SK-N-SH (cell line): Measurements from ENCODE around the gene MICU2. TPM values are rescaled to one million over a fixed set of nuclear protein-coding genes. Genes with fewer than 3 reads are reported as not detected.

Experiments used
- CTCF ChIA-PET: fragments of 300-600, 350-600 bp; formaldehyde crosslinking; extraction: SDS; loops from one replicate; lab custom pipeline; 2021; lab: Yijun Ruan, JAX
- POLR2A ChIA-PET: fragments of 350-600 bp; sonication (Branson Sonifier 250); formaldehyde crosslinking; extraction: SDS; loops from one replicate; lab custom pipeline; 2020; ENCODE audit warnings: antibody characterized with exemption, inconsistent platforms; lab: Yijun Ruan, JAX
- DNase-seq: peaks from one replicate; pipeline ENCODE4 v3.0.0; 2012
- H2AFZ ChIP-seq: fragments of 200-600 bp; sonication (generic); 2 replicates; pipeline ENCODE4 v1.8.1; 2016; ENCODE audit warnings: antibody characterized with exemption, mild to moderate bottlenecking, low read depth
- H3F3A ChIP-seq: fragments of 200-600 bp; sonication (generic); replicated peaks from 2 replicates; pipeline ENCODE3; 2016; ENCODE audit warnings: antibody characterized with exemption, mild to moderate bottlenecking; ENCODE audit not compliant: insufficient read depth
- H3K27ac ChIP-seq, 2 experiments: fragments of 200-500 bp in 1 of 2; fragments of 200-600 bp in 1 of 2; sonication (Bioruptor generic) in 1 of 2; sonication (generic), shearing (Covaris generic) in 1 of 2; 2 replicates each; pipeline versions ENCODE4 v1.5.1 to v1.6.1; 2014 to 2016; ENCODE audit warnings: low read depth in 2 of 2, inconsistent platforms in 1 of 2, low read length in 1 of 2, mild to moderate bottlenecking in 1 of 2, mixed read lengths in 1 of 2
- H3K27me3 ChIP-seq: fragments of 200-600 bp; sonication (generic), shearing (Covaris generic); 2 replicates; pipeline ENCODE4 v1.6.1; 2016; ENCODE audit warnings: mixed run types; ENCODE audit not compliant: insufficient read depth
- H3K36me3 ChIP-seq, 2 experiments: fragments of 200-500 bp in 1 of 2; fragments of 200-600 bp in 1 of 2; sonication (Bioruptor generic) in 1 of 2; sonication (generic) in 1 of 2; replicated peaks in 1 of 2; 2 replicates each; pipeline versions ENCODE3 to v1.5.1; 2014 to 2016; ENCODE audit warnings: low read length in 1 of 2, mild to moderate bottlenecking in 1 of 2; ENCODE audit not compliant: insufficient read depth in 2 of 2, control insufficient read depth in 1 of 2
- H3K4me1 ChIP-seq, 2 experiments: fragments of 200-500 bp in 1 of 2; fragments of 200-600 bp in 1 of 2; sonication (Bioruptor generic) in 1 of 2; sonication (generic), shearing (Covaris generic) in 1 of 2; 2 replicates each; pipeline versions ENCODE4 v1.5.1 to v1.6.1; 2014 to 2016; ENCODE audit warnings: low read depth in 1 of 2, low read length in 1 of 2, mixed run types in 1 of 2; ENCODE audit not compliant: insufficient read depth in 2 of 2, control insufficient read depth in 1 of 2
- H3K4me2 ChIP-seq: fragments of 200-600 bp; sonication (generic), shearing (Covaris generic); 2 replicates; pipeline ENCODE4 v1.6.1; 2017; ENCODE audit warnings: mixed run types
- H3K4me3 ChIP-seq, 2 experiments: fragments of 200-500 bp in 1 of 2; fragments of 200-600 bp in 1 of 2; sonication (Bioruptor generic) in 1 of 2; sonication (generic), shearing (Covaris generic) in 1 of 2; 2 replicates each; pipeline versions ENCODE4 v1.5.1 to v1.8.1; 2014 to 2016; ENCODE audit warnings: low read depth in 2 of 2, inconsistent platforms in 1 of 2, low read length in 1 of 2, mild to moderate bottlenecking in 1 of 2, mixed read lengths in 1 of 2, moderate library complexity in 1 of 2
- H3K79me2 ChIP-seq: fragments of 200-600 bp; sonication (generic); 2 replicates; pipeline ENCODE4 v1.8.1; 2017; ENCODE audit warnings: mild to moderate bottlenecking; ENCODE audit not compliant: insufficient read depth
- H3K9ac ChIP-seq: fragments of 200-600 bp; sonication (generic); 2 replicates; pipeline ENCODE4 v1.6.1; 2017; ENCODE audit warnings: mixed run types
- H3K9me2 ChIP-seq: fragments of 200-600 bp; sonication (generic); 2 replicates; pipeline ENCODE4 v1.6.1; 2017; ENCODE audit warnings: mixed run types
- H3K9me3 ChIP-seq: fragments of 200-600 bp; sonication (generic); 2 replicates; pipeline ENCODE4 v1.6.1; 2017; ENCODE audit warnings: mixed run types, mild to moderate bottlenecking, moderate library complexity
- H4K20me1 ChIP-seq: fragments of 200-600 bp; sonication (generic); 2 replicates; pipeline ENCODE4 v1.6.1; 2017; ENCODE audit warnings: mild to moderate bottlenecking, mixed run types; ENCODE audit not compliant: insufficient read depth
- CTCF ChIP-seq: fragments of 200-600 bp; sonication (generic); IDR thresholded peaks from 2 replicates; pipeline ENCODE4 v1.6.1; 2017; ENCODE audit warnings: antibody characterized with exemption, mild to moderate bottlenecking, moderate library complexity
- EP300 ChIP-seq, 2 experiments: IDR thresholded peaks; 2 replicates each; pipeline versions ENCODE4 v1.4.0 to v1.6.1; 2012; ENCODE audit warnings: borderline replicate concordance in 1 of 2, low read depth in 1 of 2, low read length in 1 of 2
- FOSL2 ChIP-seq: IDR thresholded peaks from 2 replicates; pipeline ENCODE4 v1.4.0; 2012; ENCODE audit warnings: low read depth, mild to moderate bottlenecking, moderate library complexity, borderline replicate concordance
- FOXJ3 ChIP-seq: sonication (generic); formaldehyde crosslinking; IDR thresholded peaks from 2 replicates; pipeline ENCODE4 v1.5.1; 2020; ENCODE audit warnings: mild to moderate bottlenecking, missing genetic modification reagents
- FOXM1 ChIP-seq: IDR thresholded peaks from 2 replicates; pipeline ENCODE4 v1.4.0; 2012; ENCODE audit warnings: low read depth, mild to moderate bottlenecking
- GABPA ChIP-seq: IDR thresholded peaks from 2 replicates; pipeline ENCODE4 v1.4.0; 2012; ENCODE audit warnings: low read depth, mild to moderate bottlenecking
- IRF3 ChIP-seq: fragments of 150-350 bp; IDR thresholded peaks from 2 replicates; pipeline ENCODE4 v1.6.1; 2016; ENCODE audit warnings: mild to moderate bottlenecking, low read depth, low read length
- JUND ChIP-seq: IDR thresholded peaks from 2 replicates; pipeline ENCODE4 v1.4.0; 2012
- MEF2A ChIP-seq: IDR thresholded peaks from 2 replicates; pipeline ENCODE4 v1.4.0; 2012; ENCODE audit warnings: low read depth, borderline replicate concordance
- RAD21 ChIP-seq: IDR thresholded peaks from 2 replicates; pipeline ENCODE4 v1.6.1; 2012; ENCODE audit warnings: mild to moderate bottlenecking, low read length
- SMC3 ChIP-seq: IDR thresholded peaks from 2 replicates; pipeline ENCODE4 v1.6.1; 2012; ENCODE audit warnings: low read depth, low read length, improper control_type of control experiment
- TEAD4 ChIP-seq: IDR thresholded peaks from 2 replicates; pipeline ENCODE4 v1.4.0; 2012; ENCODE audit warnings: mild to moderate bottlenecking, borderline replicate concordance; ENCODE audit not compliant: insufficient read depth
- WGBS: methylation state at CpG from one replicate; pipeline ENCODE4 v1.1.6; 2017; ENCODE audit warnings: low lambda C conversion rate; 5-methylcytosine and 5-hydroxymethylcytosine counted together
- polyA plus RNA-seq, 3 experiments: library from polyadenylated mRNA; depleted of rRNA; stranded (reverse); fragments of >200 nt; gene quantifications; 2 replicates each; pipeline ENCODE4 v1.2.3, GENCODE V29; 2012

Gene MICU2
- polyA plus RNA-seq, 1 of the 3 experiments (the other 2 are of a cell fraction): 46.4 TPM

- TF ChIP-seq EP300 (IDR thresholded peaks at IDR 0.05; ENCODE audit: borderline replicate concordance in 1 of 2, low read depth in 1 of 2, low read length in 1 of 2) (no peak), TEAD4 (no peak), JUND (no peak), CTCF (no peak), FOSL2 (no peak), RAD21 (no peak), MEF2A (no peak), FOXM1 (no peak), GABPA (no peak), FOXJ3 (no peak)
- Histone ChIP-seq H3K79me2 (no peaks in the 10 kb centered on the region), H3K9ac (no peak overlapping the region), H3K9me3 (no peaks in the 10 kb centered on the region), H3K27ac (no peak overlapping the region), H3K36me3 (no peaks in the 10 kb centered on the region), H3K9me2 (no peaks in the 10 kb centered on the region), H3F3A (no peaks in the 10 kb centered on the region), H3K4me2 (no peak overlapping the region), H3K4me3 (no peak overlapping the region), H3K4me1 (peaks cover 0 to 7% of the 10 kb centered on the region in 2 experiments; a peak in 1 of 4 replicates), H4K20me1 (no peaks in the 10 kb centered on the region), H3K27me3 (peaks cover 25% of the 10 kb centered on the region), H2AFZ (no peak overlapping the region)
- 4% methylated on average over 3 of the region's 5 CpGs for WGBS
- DNase-seq: no peak
- ChIA-PET POLR2A (no interaction called here), CTCF (interaction anchor here (0.7 to 2.9 kb wide), 10 partner anchors 14 to 1156 kb away, joined by 3 to 10 read pairs (median 3); no protein-coding TSS in a partner anchor)
Observed at GRCh38 chr13:21639561-21639960, 35.6 kb upstream of the MICU2 start.

- no peak overlapping the region for H3K4me2 ChIP-seq
- no peak overlapping the region for H3K27ac ChIP-seq
- H3F3A ChIP-seq: no peaks in the 10 kb centered on the region
- ChIA-PET POLR2A (no interaction called here), CTCF (interaction anchor here (0.6 to 3.8 kb wide), 47 partner anchors 9 to 1167 kb away, joined by 3 to 53 read pairs (median 4); partner anchors contain the start of gene MICU2)
- no peaks in the 10 kb centered on the region for H3K9me3 ChIP-seq
- H3K9ac ChIP-seq: no peak overlapping the region
- H3K4me1 ChIP-seq: peaks cover 0 to 7% of the 10 kb centered on the region in 2 experiments; a peak in 1 of 4 replicates
- no peaks in the 10 kb centered on the region for H3K79me2 ChIP-seq
- no peaks in the 10 kb centered on the region for H3K9me2 ChIP-seq
- no peak overlapping the region for H3K4me3 ChIP-seq
- H4K20me1 ChIP-seq: no peaks in the 10 kb centered on the region
- no peaks in the 10 kb centered on the region for H3K36me3 ChIP-seq
- TF ChIP-seq SMC3 (peak; percentile 33), IRF3 (no peak), CTCF (peak; percentile 90), RAD21 (peak; percentile 69)
- DNase-seq: peak; percentile 29
- 22% methylated on average over 6 of the region's 6 CpGs for WGBS
- peaks cover 25% of the 10 kb centered on the region for H3K27me3 ChIP-seq
- H2AFZ ChIP-seq: no peak overlapping the region
Observed at GRCh38 chr13:21638319-21639282, 34.6 kb upstream of the MICU2 start.
